IMR-90 (cell line): ENCODE data around the gene SEMA5A. TPM values are rescaled to one million over a fixed set of nuclear protein-coding genes. Genes with fewer than 3 reads are reported as not detected.

ENCODE experiments used
- ATAC-seq: fragments of 200-7000 bp; cut with Tn5 transposase; 2 replicates; pipeline ENCODE4 v1.9.1; 2020; ENCODE audit warnings: low read depth, mild to moderate bottlenecking, moderate library complexity
- BruUV-seq: library from RNA; stranded (reverse); fragments of 400-500 nt; replicated peaks from 2 replicates; lab custom pipeline; 2021; lab: Mats Ljungman, UMichigan
- CTCF ChIA-PET: fragments of 300-600 bp; formaldehyde crosslinking; extraction: SDS; loops from one replicate; lab custom pipeline; 2021; ENCODE audit warnings: antibody characterized with exemption; lab: Yijun Ruan, JAX
- POLR2A ChIA-PET: fragments of 300-600 bp; sonication (Branson Sonifier 250); formaldehyde crosslinking; loops from one replicate; lab custom pipeline; 2022; ENCODE audit warnings: antibody characterized with exemption; ENCODE audit not compliant: unreplicated experiment; lab: Charles Lee
- DNase-seq: peaks from one replicate; pipeline ENCODE4 v3.0.0; 2013
- H2AFZ ChIP-seq: replicated peaks from 2 replicates; pipeline ENCODE3; 2013; ENCODE audit warnings: low read length, mild to moderate bottlenecking; ENCODE audit not compliant: poor library complexity
- H2AK5ac ChIP-seq: 2 replicates; pipeline ENCODE4 v1.6.1; 2013; ENCODE audit warnings: low read depth, low read length, inconsistent platforms
- H2AK9ac ChIP-seq: replicated peaks from 2 replicates; pipeline ENCODE3; 2013; ENCODE audit warnings: mild to moderate bottlenecking, low read depth, low read length, moderate library complexity; ENCODE audit not compliant: poor library complexity
- H2BK120ac ChIP-seq: 2 replicates; pipeline ENCODE4 v1.6.1; 2013; ENCODE audit warnings: low read depth, low read length, inconsistent platforms
- H2BK15ac ChIP-seq: 3 replicates; pipeline ENCODE4 v1.6.1; 2013; ENCODE audit warnings: low read depth, low read length, inconsistent platforms
- H2BK20ac ChIP-seq: 2 replicates; pipeline ENCODE4 v1.6.1; 2013; ENCODE audit warnings: low read depth, mild to moderate bottlenecking, inconsistent platforms, low read length, moderate library complexity
- H2BK5ac ChIP-seq: 2 replicates; pipeline ENCODE4 v1.6.1; 2013; ENCODE audit warnings: mild to moderate bottlenecking, low read depth, low read length, inconsistent platforms; ENCODE audit not compliant: poor library complexity, severe bottlenecking
- H3K14ac ChIP-seq: replicated peaks from 2 replicates; pipeline ENCODE4 v1.6.1; 2013; ENCODE audit warnings: low read depth, low read length, inconsistent platforms
- H3K18ac ChIP-seq: 2 replicates; pipeline ENCODE4 v1.6.1; 2013; ENCODE audit warnings: low read depth, low read length, control low read depth
- H3K23ac ChIP-seq: 2 replicates; pipeline ENCODE4 v1.6.1; 2013; ENCODE audit warnings: low read depth, low read length, inconsistent platforms
- H3K27ac ChIP-seq: 2 replicates; pipeline ENCODE4 v1.5.1; 2013; ENCODE audit warnings: mild to moderate bottlenecking, control low read depth, low read length; ENCODE audit not compliant: insufficient read depth
- H3K27me3 ChIP-seq: 2 replicates; pipeline ENCODE4 v1.6.1; 2013; ENCODE audit warnings: low read length; ENCODE audit not compliant: control insufficient read depth, insufficient read depth
- H3K36me3 ChIP-seq: 2 replicates; pipeline ENCODE4 v1.6.1; 2013; ENCODE audit warnings: low read length, mixed read lengths; ENCODE audit not compliant: control insufficient read depth, insufficient read depth
- H3K4ac ChIP-seq: 2 replicates; pipeline ENCODE4 v1.6.1; 2013; ENCODE audit warnings: low read depth, low read length, inconsistent platforms
- H3K4me1 ChIP-seq: 2 replicates; pipeline ENCODE4 v1.6.1; 2013; ENCODE audit warnings: low read length, mixed read lengths; ENCODE audit not compliant: control insufficient read depth, insufficient read depth
- H3K4me2 ChIP-seq: 2 replicates; pipeline ENCODE4 v1.6.1; 2013; ENCODE audit warnings: low read depth, mild to moderate bottlenecking, control low read depth, low read length, moderate library complexity
- H3K4me3 ChIP-seq: 2 replicates; pipeline ENCODE4 v1.5.1; 2013; ENCODE audit warnings: low read depth, mild to moderate bottlenecking, control low read depth, low read length, moderate library complexity; ENCODE audit not compliant: insufficient read depth
- H3K56ac ChIP-seq: 2 replicates; pipeline ENCODE4 v1.6.1; 2013; ENCODE audit warnings: low read length, inconsistent platforms; ENCODE audit not compliant: insufficient read depth; ENCODE audit errors: extremely low read depth
- H3K79me1 ChIP-seq, 2 experiments: 2 replicates each; pipeline ENCODE4 v1.6.1; 2013; ENCODE audit warnings: low read length in 2 of 2, inconsistent platforms in 1 of 2, low read depth in 1 of 2
- H3K9ac ChIP-seq: 2 replicates; pipeline ENCODE4 v1.6.1; 2013; ENCODE audit warnings: low read depth, low read length, control low read depth
- H3K9me1 ChIP-seq: 2 replicates; pipeline ENCODE4 v1.6.1; 2013; ENCODE audit warnings: low read length, inconsistent platforms; ENCODE audit not compliant: insufficient read depth
- H3K9me3 ChIP-seq: 2 replicates; pipeline ENCODE4 v1.6.1; 2013; ENCODE audit warnings: low read length; ENCODE audit not compliant: control insufficient read depth, insufficient read depth
- H4K20me1 ChIP-seq: 2 replicates; pipeline ENCODE4 v1.6.1; 2013; ENCODE audit warnings: low read length, inconsistent platforms; ENCODE audit not compliant: insufficient read depth
- H4K5ac ChIP-seq: 2 replicates; pipeline ENCODE4 v1.6.1; 2013; ENCODE audit warnings: mild to moderate bottlenecking, low read depth, low read length, control low read depth
- H4K8ac ChIP-seq, 2 experiments: 2 replicates each; pipeline ENCODE4 v1.6.1; 2013; ENCODE audit warnings: low read depth in 2 of 2, low read length in 2 of 2, control low read depth in 1 of 2, inconsistent platforms in 1 of 2
- H4K91ac ChIP-seq: 2 replicates; pipeline ENCODE4 v1.6.1; 2013; ENCODE audit warnings: low read depth, low read length, inconsistent platforms; ENCODE audit not compliant: insufficient read depth
- BHLHE40 ChIP-seq: fragments of 150-350 bp; IDR thresholded peaks from 2 replicates; pipeline ENCODE4 v1.6.1; 2016; ENCODE audit warnings: mild to moderate bottlenecking, low read depth, low read length
- CEBPB ChIP-seq: IDR thresholded peaks from 2 replicates; pipeline ENCODE4 v1.6.1; 2012; ENCODE audit warnings: low read depth, low read length, improper control_type of control experiment
- MAZ ChIP-seq: IDR thresholded peaks from 2 replicates; pipeline ENCODE4 v1.6.1; 2012; ENCODE audit warnings: low read depth, mild to moderate bottlenecking, low read length, improper control_type of control experiment, moderate library complexity, borderline replicate concordance
- RFX5 ChIP-seq: IDR thresholded peaks from 2 replicates; pipeline ENCODE4 v1.8.0; 2012; ENCODE audit warnings: low read depth, mild to moderate bottlenecking, low read length, moderate library complexity
- SMC3 ChIP-seq: fragments of 150-350 bp; IDR thresholded peaks from 2 replicates; pipeline ENCODE4 v1.6.1; 2016; ENCODE audit warnings: low read depth, mild to moderate bottlenecking, antibody characterized with exemption, low read length, moderate library complexity
- WGBS, 2 experiments: methylation state at CpG; one replicate each; pipeline versions ENCODE4 v1.1.5 to v1.1.7; 2013; ENCODE audit warnings: missing lambda C conversion rate in 2 of 2; ENCODE audit not compliant: insufficient read length in 1 of 2; ENCODE audit errors: extremely low coverage in 2 of 2; 5-methylcytosine and 5-hydroxymethylcytosine counted together
- dilution Hi-C: fragments of 300-500 bp; cut with HindIII; formaldehyde crosslinking; loops from one replicate; pipeline ENCODE4 v1.14.3; 2018; ENCODE audit warnings: low sequenced_read_pairs; ENCODE audit not compliant: unreplicated experiment
- in situ Hi-C: fragments of 300-500 bp; cut with MboI; formaldehyde crosslinking; loops from 3 replicates; pipeline ENCODE4 v1.14.3; 2019; ENCODE audit warnings: low sequenced_read_pairs, inconsistent platforms, mixed read lengths
- intact Hi-C: fragments of 100-400 bp; cut with micrococcal nuclease; formaldehyde crosslinking; loops from 2 replicates; pipeline ENCODE4 v1.10.0; 2022
- polyA plus RNA-seq, 3 experiments: library from polyadenylated mRNA; depleted of rRNA; stranded (reverse); fragments of >200 nt; gene quantifications; 2 replicates each; pipeline ENCODE4 v1.2.3, GENCODE V29; 2012; ENCODE audit warnings: low replicate concordance in 1 of 3
- total RNA-seq: library from RNA; depleted of rRNA; stranded (reverse); fragments of >200 nt; gene quantifications from 2 replicates; pipeline ENCODE4 v1.2.3, GENCODE V29; 2012
- TF ChIP-seq, protein P1 (sequence below): conservative IDR thresholded peaks from 2 replicates; pipeline ENCODE4 v1.5.1; 2012; ENCODE audit warnings: mild to moderate bottlenecking, low read depth, low read length, improper control_type of control experiment

SEMA5A gene
- total and polyA plus RNA-seq, 2 of the 4 experiments (the other 2 are of a cell fraction): 8.2 to 9.9 TPM

- no CpG with 5 or more reads among the region's 3 CpGs for WGBS, 2 experiments
- H3K4ac ChIP-seq: no peak overlapping the region
- H3K4me3 ChIP-seq: no peak overlapping the region
- H3K9me3 ChIP-seq: no peaks in the 10 kb centered on the region
- H4K91ac ChIP-seq: no peak overlapping the region
- no peak overlapping the region for H3K18ac ChIP-seq
- ChIA-PET POLR2A (no interaction called here), CTCF (no interaction called here)
- H2BK120ac ChIP-seq: no peak overlapping the region
- dilution Hi-C loops (no loop called here), in situ Hi-C loops (no loop called here), intact Hi-C loops (no loop called here)
- no peak overlapping the region for H2AK9ac ChIP-seq
- TF ChIP-seq BHLHE40 (no peak), RFX5 (no peak), SMC3 (no peak), MAZ (no peak), CEBPB (no peak)
- TF ChIP-seq, protein P1, sequence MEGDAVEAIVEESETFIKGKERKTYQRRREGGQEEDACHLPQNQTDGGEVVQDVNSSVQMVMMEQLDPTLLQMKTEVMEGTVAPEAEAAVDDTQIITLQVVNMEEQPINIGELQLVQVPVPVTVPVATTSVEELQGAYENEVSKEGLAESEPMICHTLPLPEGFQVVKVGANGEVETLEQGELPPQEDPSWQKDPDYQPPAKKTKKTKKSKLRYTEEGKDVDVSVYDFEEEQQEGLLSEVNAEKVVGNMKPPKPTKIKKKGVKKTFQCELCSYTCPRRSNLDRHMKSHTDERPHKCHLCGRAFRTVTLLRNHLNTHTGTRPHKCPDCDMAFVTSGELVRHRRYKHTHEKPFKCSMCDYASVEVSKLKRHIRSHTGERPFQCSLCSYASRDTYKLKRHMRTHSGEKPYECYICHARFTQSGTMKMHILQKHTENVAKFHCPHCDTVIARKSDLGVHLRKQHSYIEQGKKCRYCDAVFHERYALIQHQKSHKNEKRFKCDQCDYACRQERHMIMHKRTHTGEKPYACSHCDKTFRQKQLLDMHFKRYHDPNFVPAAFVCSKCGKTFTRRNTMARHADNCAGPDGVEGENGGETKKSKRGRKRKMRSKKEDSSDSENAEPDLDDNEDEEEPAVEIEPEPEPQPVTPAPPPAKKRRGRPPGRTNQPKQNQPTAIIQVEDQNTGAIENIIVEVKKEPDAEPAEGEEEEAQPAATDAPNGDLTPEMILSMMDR: no peak
- no peak overlapping the region for H3K56ac ChIP-seq
- H2BK5ac ChIP-seq: no peak overlapping the region
- H3K9ac ChIP-seq: no peak overlapping the region
- H2AK5ac ChIP-seq: no peak overlapping the region
- no peak overlapping the region for H3K27ac ChIP-seq
- no peak overlapping the region for H3K23ac ChIP-seq
- H3K36me3 ChIP-seq: peaks cover 9% of the 10 kb centered on the region
- ATAC-seq (no peak), DNase-seq (no peak)
- peaks cover 0 to 11% of the 10 kb centered on the region in 2 experiments; a peak in 2 of 4 replicates for H3K79me1 ChIP-seq
- H2BK15ac ChIP-seq: no peak overlapping the region
- H3K14ac ChIP-seq: no peak overlapping the region
- no peaks in the 10 kb centered on the region for H3K27me3 ChIP-seq
- H3K4me2 ChIP-seq: no peak overlapping the region
- H2BK20ac ChIP-seq: no peak overlapping the region
- no peaks in the 10 kb centered on the region for H4K20me1 ChIP-seq
- no peak overlapping the region for H4K8ac ChIP-seq
- BruUV-seq: no TSS peak
- H3K4me1 ChIP-seq: no peaks in the 10 kb centered on the region
- no peak overlapping the region for H4K5ac ChIP-seq
- H3K9me1 ChIP-seq: peaks cover 3% of the 10 kb centered on the region; the same call in 1 of the 2 replicates
- H2AFZ ChIP-seq: no peak overlapping the region
Measured at GRCh38 chr5:9316041-9316440, 229.8 kb downstream of the SEMA5A start.
